Calu3 (cell line): ENCODE measurements around the gene SMAD5. TPM values are rescaled to one million over a fixed set of nuclear protein-coding genes. Genes with fewer than 3 reads are reported as not detected.

Source experiments
- BruUV-seq: library from RNA; stranded (reverse); fragments of 400-500 nt; replicated peaks from 2 replicates; lab custom pipeline; 2021; lab: Mats Ljungman, UMichigan
- CTCF ChIA-PET: fragments of 300-600 bp; sonication (Branson Sonifier 250); formaldehyde crosslinking; loops from one replicate; lab custom pipeline; 2022; ENCODE audit warnings: antibody characterized with exemption; lab: Charles Lee
- DNase-seq: peaks from one replicate; pipeline ENCODE4 v3.0.0; 2022
- H3K27ac Mint-ChIP-seq: one replicate; pipeline ENCODE4 v1.8.0; 2022; ENCODE audit warnings: mixed read lengths; ENCODE audit not compliant: unreplicated experiment
- H3K27me3 Mint-ChIP-seq: one replicate; pipeline ENCODE4 v1.8.0; 2022; ENCODE audit warnings: mixed read lengths; ENCODE audit not compliant: unreplicated experiment
- H3K36me3 Mint-ChIP-seq: one replicate; pipeline ENCODE4 v1.8.0; 2022; ENCODE audit warnings: mild to moderate bottlenecking, moderate library complexity, mixed read lengths; ENCODE audit not compliant: insufficient read depth, unreplicated experiment
- H3K4me1 Mint-ChIP-seq: one replicate; pipeline ENCODE4 v1.8.0; 2022; ENCODE audit warnings: mild to moderate bottlenecking, low read depth, mixed read lengths; ENCODE audit not compliant: unreplicated experiment
- H3K4me3 Mint-ChIP-seq: one replicate; pipeline ENCODE4 v1.8.0; 2022; ENCODE audit warnings: mild to moderate bottlenecking, low read depth, moderate library complexity, mixed read lengths; ENCODE audit not compliant: unreplicated experiment
- H3K9me3 Mint-ChIP-seq: one replicate; pipeline ENCODE4 v1.8.0; 2022; ENCODE audit warnings: low read depth, mixed read lengths; ENCODE audit not compliant: unreplicated experiment
- CTCF ChIP-seq: fragments of 200-600 bp; IDR thresholded peaks from one replicate; pipeline ENCODE4 v1.8.0; 2022; ENCODE audit warnings: antibody characterized with exemption; ENCODE audit not compliant: unreplicated experiment
- intact Hi-C: fragments of 100-400 bp; cut with micrococcal nuclease; formaldehyde crosslinking; loops from one replicate; pipeline ENCODE4 v1.10.0; 2022; ENCODE audit not compliant: unreplicated experiment
- total RNA-seq: library from RNA; stranded (reverse); gene quantifications from 2 replicates; pipeline ENCODE4 v1.2.3, GENCODE V29; 2022

The SMAD5 gene
- total RNA-seq, 1 experiment from 2014 or later = 94.2 TPM

GRCh38 chr5:136115183-136115865 lies 17.3 kb upstream of the SMAD5 start:
- Mint-ChIP-seq H3K4me3 (no peak overlapping the region), H3K9me3 (peaks cover 2% of the 10 kb centered on the region), H3K27ac (no peak overlapping the region), H3K4me1 (peaks cover 3% of the 10 kb centered on the region), H3K27me3 (no peaks in the 10 kb centered on the region), H3K36me3 (no peaks in the 10 kb centered on the region)
- intact Hi-C loops = no loop called here
- no peak for TF ChIP-seq CTCF
- CTCF ChIA-PET = interaction anchor here (1.8 kb wide), 1 partner anchor 9 kb away, joined by 7 read pairs; no protein-coding TSS in a partner anchor
- DNase-seq = no peak
- no TSS peak for BruUV-seq

- BruUV-seq = no TSS peak
- DNase-seq = no peak
- CTCF ChIA-PET = no interaction called here
- no peaks in the 10 kb centered on the region for H3K27me3 Mint-ChIP-seq
- intact Hi-C loops = loop anchor here (5.0 kb wide), 1 partner anchor 38 kb away; no protein-coding TSS in a partner anchor
- no peak for TF ChIP-seq CTCF
- peaks cover 4% of the 10 kb centered on the region for H3K36me3 Mint-ChIP-seq
- peaks cover 41% of the 10 kb centered on the region for H3K4me1 Mint-ChIP-seq
- H3K27ac Mint-ChIP-seq = no peak overlapping the region
- no peak overlapping the region for H3K4me3 Mint-ChIP-seq
- peaks cover 2% of the 10 kb centered on the region for H3K9me3 Mint-ChIP-seq
Measured at GRCh38 chr5:136120529-136120928, 12.1 kb upstream of the SMAD5 start.

GRCh38 chr5:136123236-136123768 lies 9.3 kb upstream of the SMAD5 start:
- DNase-seq = peak; percentile 70
- Mint-ChIP-seq H3K4me3 (peak overlapping the region; percentile 56), H3K36me3 (peaks cover 4% of the 10 kb centered on the region), H3K27ac (peak overlapping the region; percentile 97), H3K27me3 (no peaks in the 10 kb centered on the region), H3K9me3 (peaks cover 8% of the 10 kb centered on the region), H3K4me1 (peaks cover 48% of the 10 kb centered on the region)
- BruUV-seq = no TSS peak
- CTCF ChIA-PET = interaction anchor here (0.6 to 2.4 kb wide), 12 partner anchors 9 to 92 kb away, joined by 3 to 15 read pairs (median 4); partner anchors contain the start of gene SMAD5
- intact Hi-C loops = loop anchor here (2.0 to 5.0 kb wide), 2 partner anchors 29 to 41 kb away; no protein-coding TSS in a partner anchor
- TF ChIP-seq CTCF = no peak

- no peak for TF ChIP-seq CTCF
- peaks cover 8% of the 10 kb centered on the region for H3K9me3 Mint-ChIP-seq
- H3K4me3 Mint-ChIP-seq = no peak overlapping the region
- DNase-seq = no peak
- H3K27me3 Mint-ChIP-seq = no peaks in the 10 kb centered on the region
- BruUV-seq = no TSS peak
- CTCF ChIA-PET = no interaction called here
- H3K27ac Mint-ChIP-seq = no peak overlapping the region
- peaks cover 8% of the 10 kb centered on the region for H3K36me3 Mint-ChIP-seq
- intact Hi-C loops = no loop called here
- H3K4me1 Mint-ChIP-seq = peaks cover 40% of the 10 kb centered on the region
Measured at GRCh38 chr5:136127560-136127959, 5.1 kb upstream of the SMAD5 start.
